Activated CD8-positive, alpha-beta memory T cell treated with anti-CD3 and anti-CD28 coated beads for 24 hours (primary cell): ENCODE measurements around the gene MCOLN1.
A peak's percentile ranks its signal among the peaks of the same experiment; 100 is the strongest.

Experiments used
- DNase-seq: peaks from one replicate; pipeline ENCODE4 v3.0.0-alpha.2; 2020

The MCOLN1 gene

GRCh38 chr19:7522072-7522922 lies at the start of gene MCOLN1:
MCOLN1 (plus strand) TSS chr19:7522624; CDS start chr19:7522751, 127 bp downstream.
- peak; percentile 99 for DNase-seq

GRCh38 chr19:7475665-7476064 lies 46.8 kb upstream of the MCOLN1 start:
- no peak for DNase-seq

GRCh38 chr19:7476241-7476640 lies 46.2 kb upstream of the MCOLN1 start:
- no peak for DNase-seq

GRCh38 chr19:7476777-7477494 lies 45.5 kb upstream of the MCOLN1 start:
- DNase-seq = no peak

GRCh38 chr19:7477758-7478157 lies 44.7 kb upstream of the MCOLN1 start:
- DNase-seq = no peak

- DNase-seq = no peak
Observed at GRCh38 chr19:7478173-7478842, 44.1 kb upstream of the MCOLN1 start.

GRCh38 chr19:7478843-7479227 lies 43.6 kb upstream of the MCOLN1 start:
- no peak for DNase-seq

- DNase-seq = no peak
Observed at GRCh38 chr19:7480222-7480969, 42.0 kb upstream of the MCOLN1 start.

GRCh38 chr19:7480970-7481255 lies 41.5 kb upstream of the MCOLN1 start:
- DNase-seq = no peak

GRCh38 chr19:7482584-7483439 lies 39.6 kb upstream of the MCOLN1 start:
- no peak for DNase-seq

GRCh38 chr19:7483720-7484201 lies 38.7 kb upstream of the MCOLN1 start:
- DNase-seq = no peak

- no peak for DNase-seq
Observed at GRCh38 chr19:7486923-7487322, 35.5 kb upstream of the MCOLN1 start.

- DNase-seq = peak; percentile 98
Observed at GRCh38 chr19:7488736-7489353, 33.6 kb upstream of the MCOLN1 start, which contains the start of gene PEX11G. PEX11G (minus strand) TSS chr19:7489035; CDS start chr19:7489010, 25 bp downstream.

- no peak for DNase-seq
Observed at GRCh38 chr19:7489609-7490044, 32.8 kb upstream of the MCOLN1 start.

- DNase-seq = no peak
Observed at GRCh38 chr19:7492142-7492541, 30.3 kb upstream of the MCOLN1 start.

GRCh38 chr19:7492558-7492957 lies 29.9 kb upstream of the MCOLN1 start:
- no peak for DNase-seq

GRCh38 chr19:7494416-7495098 lies 27.9 kb upstream of the MCOLN1 start:
- no peak for DNase-seq

GRCh38 chr19:7497292-7497691 lies 25.1 kb upstream of the MCOLN1 start:
- DNase-seq = no peak

- peak; percentile 77 for DNase-seq
Observed at GRCh38 chr19:7500811-7501450, 21.5 kb upstream of the MCOLN1 start.

- DNase-seq = no peak
Observed at GRCh38 chr19:7502552-7502951, 19.9 kb upstream of the MCOLN1 start.
